D341Med (cell line): ENCODE measurements around the gene PSMB2.

Experiments
- DNase-seq: peaks from one replicate; pipeline ENCODE4 v3.0.0; 2012; ENCODE audit warnings: low spot score

PSMB2 gene

GRCh38 chr1:35556484-35557117, 84.7 kb downstream of the PSMB2 start:
- DNase-seq = no peak

- no peak for DNase-seq
Measured at GRCh38 chr1:35555601-35556477, 85.5 kb downstream of the PSMB2 start.

- DNase-seq = no peak
Measured at GRCh38 chr1:35555212-35555584, 86.1 kb downstream of the PSMB2 start.

- DNase-seq = no peak
Measured at GRCh38 chr1:35554266-35555211, 86.8 kb downstream of the PSMB2 start.

GRCh38 chr1:35553851-35554250, 87.5 kb downstream of the PSMB2 start:
- DNase-seq = no peak
